DOHH2 (cell line): Measurements from ENCODE around the gene TRIM16.
"Not testable (repeated sequence)": the region's sequence is repeated elsewhere in the genome, so short reads cannot be mapped to it uniquely, and the experiment has no call there.

Experiments
- H3F3A ChIP-seq: fragments of 200-600 bp; sonication (generic), shearing (Covaris generic); 2 replicates; pipeline ENCODE4 v1.6.0; 2016; ENCODE audit warnings: antibody characterized with exemption, mild to moderate bottlenecking; ENCODE audit not compliant: control insufficient read depth, insufficient read depth
- H3K27ac ChIP-seq: fragments of 200-600 bp; sonication (generic); 2 replicates; pipeline ENCODE4 v1.5.1; 2014; ENCODE audit warnings: low read depth, mild to moderate bottlenecking, low read length, moderate library complexity
- H3K27me3 ChIP-seq: fragments of 200-600 bp; sonication (generic); 2 replicates; pipeline ENCODE4 v1.6.1; 2014; ENCODE audit warnings: mild to moderate bottlenecking, low read length, mixed read lengths; ENCODE audit not compliant: control insufficient read depth
- H3K36me3 ChIP-seq: fragments of 200-600 bp; sonication (generic); 2 replicates; pipeline ENCODE4 v1.6.1; 2014; ENCODE audit warnings: mild to moderate bottlenecking, low read length, moderate library complexity, mixed read lengths; ENCODE audit not compliant: control insufficient read depth
- H3K4me1 ChIP-seq: fragments of 200-600 bp; sonication (generic); 2 replicates; pipeline ENCODE4 v1.6.1; 2014; ENCODE audit warnings: mild to moderate bottlenecking, low read length, mixed read lengths; ENCODE audit not compliant: control insufficient read depth
- H3K4me2 ChIP-seq: fragments of 200-600 bp; sonication (generic); 2 replicates; pipeline ENCODE4 v1.6.0; 2014; ENCODE audit warnings: mild to moderate bottlenecking, low read length, moderate library complexity
- H3K4me3 ChIP-seq: fragments of 200-600 bp; sonication (generic); 2 replicates; pipeline ENCODE4 v1.5.1; 2014; ENCODE audit warnings: mild to moderate bottlenecking, low read length, mixed read lengths
- H3K79me2 ChIP-seq: fragments of 200-600 bp; sonication (generic); 2 replicates; pipeline ENCODE4 v1.6.1; 2014; ENCODE audit warnings: mild to moderate bottlenecking, low read length, mixed read lengths; ENCODE audit not compliant: control insufficient read depth
- H3K9me2 ChIP-seq: fragments of 200-600 bp; sonication (generic); replicated peaks from 2 replicates; pipeline ENCODE4 v1.6.1; 2014; ENCODE audit warnings: mild to moderate bottlenecking, low read length, mixed read lengths; ENCODE audit not compliant: control insufficient read depth
- H3K9me3 ChIP-seq: fragments of 200-600 bp; sonication (generic); 2 replicates; pipeline ENCODE4 v1.6.1; 2014; ENCODE audit warnings: antibody characterized with exemption, low read length, mixed read lengths; ENCODE audit not compliant: control insufficient read depth, insufficient read depth
- H4K20me1 ChIP-seq: fragments of 200-600 bp; sonication (generic); 2 replicates; pipeline ENCODE4 v1.6.0; 2014; ENCODE audit warnings: low read depth, mild to moderate bottlenecking, antibody characterized with exemption, low read length, moderate library complexity; ENCODE audit not compliant: control insufficient read depth, insufficient read depth

The TRIM16 gene

GRCh38 chr17:15591986-15592385 is 92.1 kb downstream of the TRIM16 start:
- H3K27ac ChIP-seq, H3K4me3 ChIP-seq: not testable (repeated sequence)

DNA sequence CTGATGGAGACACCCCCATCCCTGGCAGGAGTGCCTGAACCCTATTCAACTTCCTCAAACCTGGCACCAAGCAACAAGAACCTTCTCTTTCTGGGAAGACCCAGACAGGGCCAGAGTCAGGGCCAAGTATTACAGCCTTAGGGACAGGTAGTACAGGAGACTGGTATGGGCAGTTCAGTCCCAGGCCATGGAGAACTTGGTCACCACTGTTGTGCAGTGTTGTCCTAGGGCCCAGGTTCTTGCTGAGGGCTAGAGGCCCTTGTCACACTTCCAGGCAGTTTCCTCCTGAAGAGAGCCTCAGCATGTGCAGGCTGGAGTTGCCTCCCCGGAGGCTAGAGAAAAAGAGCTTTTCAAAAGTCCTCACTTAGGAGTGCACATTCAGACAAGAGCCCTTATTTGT is 93.3 kb downstream of the TRIM16 start:
- Histone ChIP-seq H3K27me3 (peaks cover 13% of the 10 kb centered on the region), H3K4me2 (peak overlapping the region; percentile 26), H3K4me1 (peaks cover 49% of the 10 kb centered on the region)
- not testable (repeated sequence) for H3K27ac ChIP-seq, H3F3A ChIP-seq, H3K9me2 ChIP-seq, H3K79me2 ChIP-seq, H3K9me3 ChIP-seq, H3K4me3 ChIP-seq, H3K36me3 ChIP-seq, H4K20me1 ChIP-seq

More at GRCh38 chr17:15591986-15592385, 92.1 kb downstream of the TRIM16 start:
- H3K9me2 ChIP-seq, H3K27me3 ChIP-seq, H3K79me2 ChIP-seq, H3F3A ChIP-seq, H3K36me3 ChIP-seq, H4K20me1 ChIP-seq, H3K9me3 ChIP-seq: not testable (repeated sequence)
- peak overlapping the region; percentile 27 for H3K4me2 ChIP-seq
- H3K4me1 ChIP-seq, result peaks cover 49% of the 10 kb centered on the region

- H3K79me2 ChIP-seq, H3F3A ChIP-seq, H3K9me2 ChIP-seq, H3K36me3 ChIP-seq, H3K9me3 ChIP-seq, H4K20me1 ChIP-seq: not testable (repeated sequence)
- Histone ChIP-seq H3K4me1 (peaks cover 49% of the 10 kb centered on the region), H3K27ac (peak overlapping the region; percentile 61), H3K4me3 (peak overlapping the region; percentile 56), H3K27me3 (peaks cover 13% of the 10 kb centered on the region), H3K4me2 (peak overlapping the region; percentile 72)
Measured at GRCh38 chr17:15589544-15590536, 94.3 kb downstream of the TRIM16 start.

DNA sequence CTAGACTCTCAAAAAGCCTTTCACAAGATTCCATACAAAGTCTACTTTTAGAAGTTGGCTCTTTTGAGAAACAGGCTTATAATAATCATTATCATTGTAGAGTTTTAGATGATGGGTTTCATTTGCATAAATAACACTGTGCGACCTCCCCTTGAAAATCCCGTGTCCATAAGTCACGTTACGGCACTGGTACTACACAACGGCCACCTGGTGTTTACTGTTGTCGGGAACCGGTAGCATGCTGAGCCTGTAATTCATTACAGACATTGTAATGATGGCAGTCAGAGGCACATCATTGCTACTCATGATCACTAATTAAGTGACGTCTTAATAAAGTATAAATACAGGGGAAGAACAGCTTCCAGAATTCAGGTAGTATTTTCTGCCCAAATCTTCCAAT is 96.1 kb downstream of the TRIM16 start:
- not testable (repeated sequence) for H3K4me2 ChIP-seq
- peaks cover 13% of the 10 kb centered on the region for H3K27me3 ChIP-seq

DNA sequence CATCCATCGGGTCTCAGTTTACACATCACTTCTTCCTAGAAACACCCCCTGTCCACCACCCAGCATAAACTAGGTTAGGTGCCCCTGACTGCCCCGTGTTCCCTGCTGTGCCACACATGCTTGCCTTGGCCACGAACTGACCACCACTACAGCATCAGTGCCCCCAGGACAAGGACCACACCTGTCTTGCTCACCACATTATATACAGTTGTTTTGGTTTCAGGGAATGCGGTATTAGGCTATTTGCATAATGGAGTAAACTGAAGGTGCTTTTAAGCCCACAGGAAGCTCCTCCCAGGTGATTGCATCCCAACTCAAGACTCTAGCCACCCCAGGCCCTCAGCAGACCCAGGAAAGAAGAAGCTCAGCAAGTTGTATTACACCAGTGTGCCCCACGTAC is 100.8 kb downstream of the TRIM16 start:
- H3K9me2 ChIP-seq, H3K27ac ChIP-seq, H4K20me1 ChIP-seq, H3F3A ChIP-seq, H3K4me2 ChIP-seq, H3K9me3 ChIP-seq, H3K4me1 ChIP-seq, H3K36me3 ChIP-seq, H3K4me3 ChIP-seq, H3K79me2 ChIP-seq: not testable (repeated sequence)
- H3K27me3 ChIP-seq, result peaks cover 11% of the 10 kb centered on the region

More for the DNA sequence above, 96.1 kb downstream of the TRIM16 start:
- not testable (repeated sequence) for H3K27ac ChIP-seq, H3K4me3 ChIP-seq, H3K9me3 ChIP-seq, H3K9me2 ChIP-seq, H3K79me2 ChIP-seq, H3K36me3 ChIP-seq, H4K20me1 ChIP-seq, H3F3A ChIP-seq
- peaks cover 44% of the 10 kb centered on the region for H3K4me1 ChIP-seq

DNA sequence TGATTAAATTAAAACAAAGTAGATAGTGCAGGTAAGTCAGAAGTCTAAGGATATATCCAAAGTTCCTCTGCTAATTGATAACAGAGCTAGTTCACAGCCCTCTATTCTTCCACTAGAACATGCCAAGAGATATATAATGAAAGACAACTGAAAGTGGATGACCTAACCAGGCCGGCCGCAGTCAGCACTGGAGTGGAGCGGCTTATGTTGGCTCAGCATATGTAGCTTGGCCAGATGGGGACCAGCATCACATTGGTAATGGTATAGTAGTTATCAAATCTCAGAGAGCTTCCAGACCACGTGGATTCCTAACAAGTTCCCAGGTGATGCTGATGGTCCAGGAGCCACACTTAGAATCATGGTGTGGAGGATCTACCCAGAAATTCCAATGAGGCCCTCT is 102.6 kb downstream of the TRIM16 start:
- not testable (repeated sequence) for H3K9me2 ChIP-seq, H4K20me1 ChIP-seq, H3K4me2 ChIP-seq, H3K4me1 ChIP-seq, H3K27ac ChIP-seq, H3K79me2 ChIP-seq, H3F3A ChIP-seq, H3K4me3 ChIP-seq, H3K9me3 ChIP-seq, H3K27me3 ChIP-seq, H3K36me3 ChIP-seq
